SKM-1 treated with dmso at 0.1 percent for 144 hours (cell line): ENCODE results near the gene LHPP.
"Not testable (repeated sequence)": the region's sequence is repeated elsewhere in the genome, so short reads cannot be mapped to it uniquely, and the experiment has no call there.

Experiments
- DNase-seq: peaks from one replicate; lab custom pipeline; 2025; ENCODE audit not compliant: unreplicated experiment; lab: John Stamatoyannopoulos, UW

The LHPP gene

GRCh38 chr10:124604214-124605000 lies 142.8 kb downstream of the LHPP start:
- no peak for DNase-seq

DNA sequence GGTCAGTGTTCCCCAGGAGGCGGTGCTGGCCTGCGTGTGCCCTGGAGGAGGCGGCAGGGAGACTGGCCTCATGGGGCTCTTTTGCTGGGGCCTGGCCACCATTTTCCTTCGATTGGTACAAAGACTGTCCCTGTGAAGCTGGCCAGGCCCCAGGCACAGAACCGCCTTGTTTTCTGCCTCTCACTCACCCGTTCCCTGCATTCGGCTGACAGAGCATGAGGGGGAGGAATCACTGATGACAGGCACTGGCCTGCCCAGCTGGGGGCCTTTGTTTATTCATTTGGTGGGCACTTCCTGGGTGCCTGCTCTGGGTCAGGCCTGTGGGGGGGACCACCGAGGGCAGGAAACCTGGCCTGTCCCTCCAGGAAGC lies 143.4 kb downstream of the LHPP start:
- no peak for DNase-seq

GRCh38 chr10:124605481-124605855 lies 143.8 kb downstream of the LHPP start:
- DNase-seq: no peak

DNA sequence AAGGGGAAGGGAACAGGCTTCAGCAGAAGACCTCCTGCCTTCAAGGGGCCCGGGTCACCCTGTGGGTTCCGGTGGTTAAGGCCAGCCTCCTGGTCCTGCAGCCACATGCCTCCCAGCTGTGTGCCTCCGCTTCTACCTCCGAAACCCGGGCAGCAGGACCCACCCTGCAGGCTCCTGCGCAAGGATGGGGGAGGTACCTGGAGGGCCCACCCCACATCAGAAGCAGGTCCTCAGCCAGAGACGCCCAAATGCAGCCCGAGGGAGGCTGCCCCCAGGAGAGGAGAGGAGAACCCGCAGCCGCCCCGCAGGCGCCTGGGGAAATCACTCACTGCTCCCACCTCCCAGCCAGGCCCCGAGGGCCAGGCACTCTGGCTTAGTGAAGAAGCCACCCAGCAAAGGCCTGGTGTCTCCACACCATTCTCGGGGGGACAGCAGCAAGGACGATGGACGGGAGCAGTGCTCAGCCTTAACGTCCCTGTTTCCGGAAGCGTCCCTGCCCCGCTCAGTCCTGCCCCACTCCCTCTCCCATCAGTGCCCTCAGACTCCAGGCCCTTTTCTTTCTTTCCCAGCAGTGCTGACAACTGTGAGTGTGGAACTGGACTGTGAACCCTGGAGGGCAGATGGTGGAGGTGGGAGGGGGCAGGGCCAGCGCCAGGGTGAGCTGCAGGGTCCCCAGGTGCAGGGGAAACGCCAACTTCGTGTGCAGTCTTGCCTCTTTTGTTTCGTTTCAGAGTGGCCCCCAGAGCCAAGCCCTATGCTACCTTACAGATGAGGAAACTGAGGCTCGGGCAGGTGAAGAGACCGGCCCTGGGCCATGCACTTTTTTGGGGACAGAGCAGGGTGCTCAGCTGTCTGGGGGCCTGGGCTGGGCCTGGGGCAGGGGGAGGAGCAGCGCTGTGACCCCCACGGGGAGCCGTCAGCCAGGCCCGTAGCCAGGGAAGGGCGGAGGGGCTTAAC lies 144.5 kb downstream of the LHPP start:
- no peak for DNase-seq

DNA sequence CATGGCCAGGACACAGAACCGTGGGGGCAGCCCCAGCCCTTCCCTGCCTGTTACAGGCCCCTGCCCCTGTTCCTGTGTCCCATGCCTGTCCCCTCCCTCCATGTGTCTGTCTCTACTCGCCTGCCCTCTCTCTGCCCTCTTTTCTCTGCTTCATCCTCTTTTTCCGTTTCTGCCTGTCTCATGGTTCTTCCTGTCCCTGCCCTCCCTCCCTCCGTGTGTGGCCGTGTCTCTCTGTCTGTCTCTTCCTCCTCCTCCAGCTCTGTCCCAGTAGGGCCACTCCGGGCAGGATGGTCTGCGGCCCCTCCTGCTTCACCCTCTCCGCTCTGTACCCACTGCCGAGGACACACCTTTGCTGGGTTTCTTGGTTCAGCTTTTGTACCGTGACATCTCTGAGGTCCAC lies 145.2 kb downstream of the LHPP start:
- DNase-seq: peak; percentile 8

DNA sequence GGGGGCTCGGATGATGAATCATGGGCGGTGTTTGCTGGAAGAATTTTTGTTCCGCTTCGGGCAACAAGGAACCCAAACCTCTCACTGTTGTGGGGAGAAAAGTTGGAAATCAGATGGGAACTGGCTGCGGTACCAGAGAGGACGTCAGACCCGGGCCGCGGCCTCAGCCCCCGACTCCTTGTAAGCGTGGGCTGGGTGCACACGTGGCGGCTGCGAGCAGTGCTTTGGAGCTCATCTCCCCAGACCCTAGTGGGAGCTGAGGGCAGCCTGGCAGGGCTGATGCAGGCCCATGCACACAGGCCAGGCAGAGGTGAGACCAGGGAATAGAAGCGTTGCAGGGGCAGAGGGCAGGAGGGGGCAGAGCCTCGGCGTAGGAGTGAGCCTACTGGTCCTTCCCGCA lies 146.1 kb downstream of the LHPP start:
- DNase-seq: no peak

DNA sequence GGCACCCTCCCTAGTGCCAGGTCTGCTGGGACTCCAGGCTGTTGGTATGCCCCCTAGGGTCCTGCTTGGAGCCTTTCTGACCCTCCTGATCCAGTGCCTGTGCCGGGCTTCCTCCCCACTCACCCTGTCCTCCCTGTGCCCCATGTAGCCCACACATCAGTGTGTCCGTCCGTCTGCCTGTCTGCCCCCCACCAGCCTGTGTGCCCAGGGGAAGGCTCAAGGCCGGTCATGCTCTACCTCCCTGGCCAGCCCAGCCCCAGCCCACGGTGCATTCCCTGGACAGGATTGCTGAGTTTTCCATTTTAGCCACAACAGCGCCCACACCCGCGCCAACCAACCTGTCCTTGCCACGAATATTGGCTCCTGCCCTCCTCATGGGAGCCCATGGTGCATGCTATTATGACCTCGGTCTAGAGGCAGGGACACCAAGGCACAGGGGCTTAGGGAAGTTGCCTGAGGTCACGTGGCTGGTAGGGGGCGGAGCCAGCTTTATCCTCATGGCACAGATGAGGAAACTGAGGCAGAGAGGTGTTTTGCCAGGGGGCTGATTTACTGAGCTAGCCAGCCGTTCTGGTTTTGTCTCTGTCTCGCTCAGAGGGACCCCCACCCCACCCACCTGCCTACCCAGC lies 146.6 kb downstream of the LHPP start:
- no peak for DNase-seq

- no peak for DNase-seq
Measured at GRCh38 chr10:124609698-124610097, 148.1 kb downstream of the LHPP start.

DNA sequence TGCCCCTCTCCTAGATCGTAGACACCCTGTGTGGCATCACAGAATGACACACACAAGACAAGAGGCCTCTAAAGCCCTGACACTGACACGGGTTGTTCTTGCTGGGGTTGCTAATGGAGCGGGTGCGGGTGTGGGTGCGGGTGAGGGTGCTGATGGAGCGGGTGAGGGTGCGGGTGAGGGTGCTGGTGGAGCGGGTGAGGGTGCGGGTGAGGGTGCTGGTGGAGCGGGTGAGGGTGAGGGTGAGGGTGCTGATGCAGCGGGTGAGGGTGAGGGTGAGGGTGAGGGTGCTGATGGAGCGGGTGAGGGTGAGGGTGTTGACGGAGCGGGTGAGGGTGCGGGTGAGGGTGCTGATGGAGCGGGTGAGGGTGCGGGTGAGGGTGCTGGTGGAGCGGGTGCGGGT lies 148.6 kb downstream of the LHPP start:
- not testable (repeated sequence) for DNase-seq

DNA sequence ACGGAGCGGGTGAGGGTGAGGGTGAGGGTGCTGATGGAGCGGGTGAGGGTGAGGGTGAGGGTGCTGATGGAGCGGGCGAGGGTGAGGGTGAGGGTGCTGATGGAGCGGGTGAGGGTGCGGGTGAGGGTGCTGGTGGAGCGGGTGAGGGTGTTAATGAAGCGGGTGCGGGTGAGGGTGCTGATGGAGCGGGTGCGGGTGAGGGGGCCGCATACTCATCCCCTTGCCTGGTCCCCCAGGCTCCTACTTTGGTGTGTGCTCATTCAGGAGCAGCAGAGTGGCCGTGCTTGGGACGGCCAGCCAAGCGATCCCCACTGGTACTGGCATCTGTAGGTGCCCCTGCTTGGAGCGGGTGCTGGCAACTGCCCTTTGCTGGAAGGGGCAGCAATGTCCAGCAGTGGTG lies 149.2 kb downstream of the LHPP start:
- DNase-seq: not testable (repeated sequence)

GRCh38 chr10:124611738-124612137 lies 150.1 kb downstream of the LHPP start:
- peak; percentile 70 for DNase-seq

DNA sequence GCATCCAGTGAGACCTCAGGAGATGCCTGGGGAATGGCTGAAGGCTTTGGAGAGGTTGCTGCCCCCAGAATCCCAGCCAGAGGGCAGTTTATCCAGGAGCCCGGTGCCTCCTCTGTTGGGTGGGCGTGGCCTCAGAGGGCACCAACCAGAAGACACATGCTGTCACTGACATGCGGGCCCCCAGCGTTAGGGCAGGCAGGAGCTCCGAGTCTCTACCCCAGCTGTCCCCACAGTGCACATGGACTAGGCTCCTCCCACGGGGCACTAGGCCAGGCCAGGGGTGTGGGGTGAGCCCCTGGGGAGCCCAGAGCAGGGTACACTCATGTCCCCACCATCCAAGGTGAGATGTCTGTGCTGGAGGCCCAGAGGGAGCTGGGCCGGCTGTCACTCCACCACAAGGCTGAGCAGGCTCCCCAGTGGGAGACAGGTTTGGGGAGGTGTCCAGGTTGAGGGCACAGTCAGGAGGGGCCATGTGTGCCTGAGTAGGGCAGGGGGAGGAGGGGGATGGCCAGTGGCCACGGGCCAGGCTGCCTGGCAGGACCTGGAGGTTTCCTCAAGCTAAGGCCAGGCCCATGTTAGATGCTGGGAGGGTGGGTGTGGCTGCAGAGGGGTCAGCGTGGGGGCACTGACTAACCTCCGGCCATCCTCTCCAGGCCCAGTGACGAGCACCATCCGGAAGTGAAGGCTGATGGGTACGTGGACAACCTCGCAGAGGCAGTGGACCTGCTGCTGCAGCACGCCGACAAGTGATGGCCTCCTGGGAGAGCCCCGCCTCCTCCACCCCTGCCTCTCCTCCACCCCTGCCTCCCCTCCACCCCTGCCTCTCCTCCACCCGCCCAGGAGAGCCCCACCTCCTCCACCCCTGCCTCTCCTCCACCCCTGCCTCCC lies 151.2 kb downstream of the LHPP start:
- no peak for DNase-seq

DNA sequence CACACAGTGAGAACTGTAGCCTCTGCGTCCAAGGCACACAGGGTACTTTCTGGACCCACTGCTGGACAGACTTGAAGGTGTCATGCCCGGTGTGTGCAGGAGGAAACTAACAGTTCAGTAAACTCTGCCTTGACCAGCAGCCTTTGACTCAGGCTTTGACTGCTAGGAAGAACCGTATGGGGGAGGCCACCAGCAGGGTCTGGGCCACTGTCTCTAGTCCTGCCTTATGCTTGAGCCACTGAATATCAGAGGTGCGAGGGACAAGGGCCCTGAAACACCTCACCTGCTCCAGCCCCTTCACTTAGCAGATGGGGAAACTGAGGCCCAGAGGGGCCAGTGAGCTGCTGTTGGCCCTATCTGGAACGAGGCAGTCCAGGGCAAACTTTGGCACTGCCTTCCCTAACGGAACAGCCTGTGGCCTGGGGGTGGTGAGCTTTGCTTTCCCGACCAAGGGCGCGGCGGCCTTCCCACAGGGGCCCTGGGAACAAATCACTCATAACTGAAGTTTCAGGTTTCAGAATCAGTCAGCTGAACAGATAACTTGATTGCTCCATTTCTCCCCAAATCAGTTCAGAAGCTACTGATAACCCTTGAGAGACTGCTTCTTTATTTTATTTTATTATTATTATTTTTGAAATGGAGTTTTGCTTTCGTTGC lies 152.5 kb downstream of the LHPP start:
- no peak for DNase-seq

- no peak for DNase-seq
Measured at GRCh38 chr10:124615259-124615658, 153.6 kb downstream of the LHPP start.

DNA sequence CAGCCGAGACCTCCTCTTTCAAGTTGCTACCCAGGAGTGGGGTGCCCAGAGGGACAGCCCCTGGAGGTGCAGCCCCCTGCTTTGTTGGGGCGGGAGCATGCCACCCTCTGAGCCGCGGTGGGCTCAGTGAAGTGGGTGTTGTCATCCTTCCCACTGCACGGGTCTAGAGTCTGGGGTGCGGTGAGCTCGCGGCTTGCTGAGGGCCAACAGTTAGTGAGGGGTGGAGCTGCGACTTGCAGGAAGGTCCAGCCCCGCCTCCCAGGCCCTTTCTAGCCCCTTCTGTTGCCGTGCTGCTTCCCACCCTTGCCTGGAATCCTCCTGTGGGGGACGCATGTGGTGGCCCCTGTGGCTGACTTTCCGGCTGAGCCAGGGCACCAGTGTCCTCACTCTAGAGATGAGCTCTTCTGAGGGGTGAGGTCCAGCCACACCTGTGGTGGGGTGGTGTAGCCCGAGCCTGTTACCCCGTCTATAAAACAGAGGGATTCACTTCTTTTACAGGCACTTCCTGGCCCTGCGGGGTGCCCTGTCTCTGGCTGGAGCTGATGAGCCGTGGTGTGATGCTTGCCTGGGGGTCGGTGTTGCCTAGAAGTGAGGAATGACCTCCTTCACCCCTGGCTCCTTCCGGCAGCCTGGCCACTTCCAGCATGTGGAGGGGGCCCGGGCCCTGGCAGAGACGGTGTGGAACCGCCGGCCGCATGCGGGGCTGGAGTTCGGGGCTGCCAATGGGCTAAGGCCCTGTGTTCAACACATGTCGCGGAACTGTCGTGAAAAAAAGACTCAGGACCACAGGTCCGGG lies 154.6 kb downstream of the LHPP start:
- no peak for DNase-seq

DNA sequence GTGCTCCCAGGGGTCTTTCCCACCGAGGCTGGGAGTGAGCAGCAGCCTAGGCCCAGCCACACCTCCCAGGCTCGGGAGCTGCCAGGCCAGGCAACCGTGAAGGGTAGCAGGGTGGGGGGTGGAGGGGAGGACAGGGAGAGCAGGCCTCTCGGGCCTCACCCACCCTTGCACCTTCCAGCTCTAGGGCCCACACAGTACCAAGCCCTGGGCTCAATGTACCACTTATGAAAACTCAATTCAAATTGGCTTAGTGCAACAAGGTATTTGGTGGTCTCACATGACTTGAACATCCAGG lies 155.2 kb downstream of the LHPP start:
- no peak for DNase-seq

GRCh38 chr10:124618470-124619073 lies 156.9 kb downstream of the LHPP start:
- DNase-seq: no peak

DNA sequence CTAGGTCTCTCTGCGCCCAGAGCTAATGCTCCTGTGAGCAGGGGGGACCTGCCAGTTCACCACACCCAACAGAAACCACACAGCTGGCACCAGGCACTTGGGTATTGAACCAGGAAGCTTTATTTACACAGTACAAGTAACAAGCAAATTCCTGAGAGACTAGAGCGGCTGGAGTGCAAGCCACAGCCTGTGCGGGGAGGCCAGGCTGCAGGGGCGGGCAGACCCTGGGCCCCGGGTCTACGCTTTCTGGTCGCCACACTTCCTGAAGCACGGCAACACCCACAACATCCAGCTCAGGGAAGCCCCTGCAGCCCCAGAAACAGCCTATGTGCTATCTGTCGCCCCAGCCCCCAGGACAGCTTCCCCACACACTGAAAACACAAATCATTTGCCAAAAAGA lies 157.6 kb downstream of the LHPP start:
- DNase-seq: no peak

DNA sequence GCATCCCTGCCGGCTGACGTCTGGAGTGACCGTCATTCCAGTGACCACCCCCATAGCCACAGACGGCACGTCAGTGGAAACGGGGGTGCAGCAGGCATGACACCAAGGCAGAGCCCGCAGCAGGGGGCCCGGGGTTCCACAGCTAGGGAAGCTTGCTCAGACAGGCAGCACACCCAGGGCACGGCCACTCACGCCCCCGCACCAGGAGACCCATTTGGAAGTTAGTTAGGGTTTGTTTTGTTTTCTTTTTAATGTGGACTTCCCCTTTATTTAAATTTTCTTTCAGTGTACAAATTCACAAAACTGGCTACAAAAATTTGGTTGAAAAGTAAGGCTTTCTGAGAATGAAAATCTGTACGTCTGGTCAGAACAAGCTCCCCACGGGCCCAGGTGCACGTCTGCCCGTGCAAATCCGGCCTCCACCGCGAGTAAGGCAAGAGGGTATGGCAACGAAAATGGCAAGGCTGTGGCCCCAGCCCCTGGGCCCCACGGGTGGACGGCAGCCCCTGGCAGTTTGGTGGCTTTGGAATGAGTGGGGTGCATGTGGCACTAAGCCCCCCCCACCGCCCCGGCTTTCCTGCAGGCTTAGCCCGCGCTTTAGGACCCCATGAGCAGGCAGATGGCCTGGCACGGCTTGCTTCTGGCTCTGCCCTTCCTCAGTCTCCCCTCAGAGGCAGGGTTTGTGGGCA lies 158.3 kb downstream of the LHPP start:
- no peak for DNase-seq
